HG03196 (cell line): ENCODE data around the gene LAP3.
"Not testable (repeated sequence)": the region's sequence is repeated elsewhere in the genome, so short reads cannot be mapped to it uniquely, and the experiment has no call there.

Source experiments
- ATAC-seq: cut with Tn5 transposase; IDR thresholded peaks from one replicate; pipeline ENCODE4 v1.9.1; 2021; ENCODE audit not compliant: unreplicated experiment

The LAP3 gene

DNA sequence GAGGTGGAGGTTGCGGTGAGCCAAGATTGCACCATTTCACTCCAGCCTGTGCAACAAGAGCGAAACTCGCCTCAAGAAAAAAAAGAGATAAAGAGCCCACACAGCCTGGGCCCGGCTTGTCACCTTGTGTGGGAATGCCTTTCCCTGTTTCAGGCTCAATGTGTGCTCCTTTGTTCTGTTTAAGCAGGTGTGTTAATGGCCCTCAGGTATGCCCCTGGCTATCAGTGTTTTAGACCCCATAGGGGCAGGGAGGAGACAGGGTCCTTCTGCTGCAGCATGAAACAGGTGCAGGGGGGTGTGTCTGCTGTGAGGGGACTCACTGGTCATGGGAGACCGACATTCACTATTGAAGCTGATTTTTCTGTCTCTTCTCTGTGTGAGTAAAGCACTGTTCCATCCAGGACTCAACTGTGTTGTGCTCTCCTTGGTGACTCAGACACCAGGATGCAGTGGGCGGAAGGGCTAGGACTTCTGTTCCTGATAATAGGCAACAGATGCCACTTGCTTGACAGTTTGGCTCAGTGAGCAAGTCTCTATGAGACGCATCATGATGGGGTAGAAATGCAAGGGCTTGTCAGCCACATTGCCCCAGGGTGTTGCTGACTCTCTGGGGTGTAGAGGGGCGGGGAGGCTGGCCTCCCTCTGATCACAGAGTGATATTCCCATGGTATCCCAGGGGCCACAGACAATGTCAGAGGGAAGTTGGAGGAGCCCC is 15.6 kb upstream of the LAP3 start:
- no peak for ATAC-seq

DNA sequence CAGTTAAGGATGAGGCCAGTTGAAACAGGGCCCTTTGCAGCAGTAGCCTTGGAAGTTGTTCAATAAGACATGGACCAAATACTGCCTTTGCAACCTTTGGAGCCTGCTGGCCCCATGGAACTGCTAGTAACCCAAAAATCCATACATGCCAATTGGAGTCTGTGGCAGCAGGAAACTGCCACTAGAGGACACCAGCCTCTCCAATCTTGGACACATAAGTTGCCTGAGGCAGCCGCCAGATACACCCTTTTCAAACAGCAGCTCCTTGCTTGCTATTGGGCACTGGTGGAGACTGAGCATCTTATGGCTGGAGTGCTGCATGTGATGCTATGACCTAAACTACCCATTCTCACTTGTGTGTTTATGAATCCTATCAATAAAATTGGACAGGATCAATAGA is 14.8 kb upstream of the LAP3 start:
- no peak for ATAC-seq

DNA sequence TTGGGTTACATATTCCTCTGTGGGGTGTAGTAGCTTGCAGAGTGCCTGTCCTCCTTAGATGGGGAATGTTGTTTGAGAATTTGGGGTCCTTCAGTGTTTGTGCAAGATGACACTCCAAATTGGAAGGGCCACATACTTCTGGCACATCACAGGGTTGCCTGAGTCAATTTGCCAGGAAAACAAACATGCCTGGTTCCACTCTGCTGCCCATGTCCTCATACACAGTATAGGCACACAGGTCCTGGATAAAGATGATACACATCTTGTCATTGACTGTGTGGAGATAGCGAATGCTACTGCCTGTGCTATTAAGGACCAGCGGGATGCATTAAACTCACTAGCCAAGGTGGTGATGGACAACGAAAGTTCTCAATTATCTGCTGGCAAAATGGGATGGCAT is 11.2 kb upstream of the LAP3 start:
- no peak for ATAC-seq

DNA sequence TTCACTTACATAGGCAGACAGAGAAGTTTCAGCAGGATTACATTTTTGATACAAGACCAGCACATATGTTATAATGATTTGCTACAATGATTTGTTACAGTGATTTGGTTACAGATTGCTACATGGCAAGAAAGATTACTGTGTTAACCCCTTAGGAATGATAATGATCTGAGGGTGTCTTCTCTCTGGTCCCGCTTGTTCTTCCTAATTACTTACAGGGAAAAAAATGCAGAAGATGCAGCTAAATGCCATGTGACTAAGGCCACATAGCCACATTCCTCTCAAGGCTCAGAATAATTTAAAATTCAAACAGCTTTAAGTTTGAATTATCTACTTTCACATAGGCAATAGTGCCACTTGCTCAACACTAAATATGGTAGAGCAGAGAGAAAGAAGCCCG is 9.7 kb upstream of the LAP3 start:
- ATAC-seq, result no peak

DNA sequence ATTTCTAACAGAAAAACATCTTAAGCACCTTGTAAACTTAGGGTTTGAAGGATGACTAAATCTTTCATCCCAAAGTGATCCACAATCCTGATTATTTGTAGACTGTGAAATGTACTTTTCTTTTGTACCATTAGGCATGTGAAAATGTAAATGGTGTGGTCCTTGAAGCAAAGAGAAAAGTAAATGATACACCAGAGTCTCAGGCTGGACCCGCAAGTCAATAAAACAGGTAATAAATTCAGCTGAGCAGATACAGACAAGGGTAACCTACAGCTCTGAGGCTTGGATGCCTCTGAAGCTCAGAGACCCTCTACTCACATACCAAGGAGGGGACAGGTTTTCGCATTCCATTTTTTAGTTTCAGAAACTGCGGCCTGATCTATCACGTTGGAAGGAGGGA is 2.8 kb upstream of the LAP3 start:
- no peak for ATAC-seq

DNA sequence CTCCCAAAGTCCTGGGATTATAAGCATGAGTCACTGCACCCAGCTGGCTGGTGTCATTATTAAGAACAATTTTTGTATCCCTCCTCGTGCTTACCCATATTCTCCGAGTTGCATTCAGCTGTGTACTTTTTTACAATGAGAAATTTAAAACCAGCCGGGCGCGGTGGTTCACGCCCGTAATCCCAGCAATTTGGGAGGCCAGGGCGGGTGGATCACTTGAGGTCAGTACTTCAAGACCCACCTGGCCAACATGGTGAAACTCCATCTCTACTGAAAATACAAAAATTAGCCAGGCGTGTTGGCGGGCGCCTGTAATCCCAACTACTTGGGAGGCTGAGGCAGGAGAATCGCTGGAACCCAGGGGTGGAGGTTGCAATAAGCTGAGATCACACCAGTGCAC is 1.8 kb upstream of the LAP3 start:
- ATAC-seq, result not testable (repeated sequence)

DNA sequence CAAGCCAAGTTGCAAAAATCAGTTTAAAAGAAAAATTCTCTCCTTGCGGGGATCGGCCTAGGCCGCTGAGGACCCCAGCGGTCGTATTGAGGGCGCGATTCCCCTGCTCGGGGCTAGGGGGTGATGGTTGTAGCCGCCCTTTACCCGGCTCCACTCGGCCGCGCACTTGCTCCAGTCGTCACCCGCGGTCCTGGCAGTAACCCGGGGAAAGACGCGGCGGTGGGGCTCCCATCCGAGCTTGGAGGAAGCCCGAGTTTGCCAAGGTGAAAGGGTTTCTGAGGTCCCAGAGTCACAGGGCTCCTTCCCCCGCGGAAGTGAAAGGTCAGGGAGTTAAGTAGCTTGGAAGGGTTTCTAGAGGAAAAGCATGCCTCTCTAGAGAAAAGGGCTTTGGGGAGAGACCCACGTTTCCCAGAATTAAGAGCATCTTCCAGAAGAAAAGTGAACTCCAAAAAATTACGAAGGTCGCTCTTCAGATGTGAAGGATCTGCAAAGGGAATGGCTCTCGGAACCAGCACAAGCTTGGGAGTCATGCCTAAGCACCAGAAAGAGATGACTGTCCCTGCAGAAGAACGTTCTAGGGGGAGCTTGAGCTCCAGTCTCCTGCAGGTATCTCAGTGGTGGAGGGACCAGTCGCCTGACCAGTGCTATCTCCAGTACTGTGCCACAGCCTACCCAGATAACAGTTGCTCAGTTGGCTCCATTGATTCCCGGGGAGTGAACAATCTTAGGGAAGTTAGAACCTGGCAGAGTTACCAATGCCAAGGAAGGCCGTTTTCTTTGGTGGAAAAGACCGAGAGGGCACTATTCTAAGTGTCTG is 875 bp downstream of the LAP3 start:
- ATAC-seq, result peak; percentile 5

DNA sequence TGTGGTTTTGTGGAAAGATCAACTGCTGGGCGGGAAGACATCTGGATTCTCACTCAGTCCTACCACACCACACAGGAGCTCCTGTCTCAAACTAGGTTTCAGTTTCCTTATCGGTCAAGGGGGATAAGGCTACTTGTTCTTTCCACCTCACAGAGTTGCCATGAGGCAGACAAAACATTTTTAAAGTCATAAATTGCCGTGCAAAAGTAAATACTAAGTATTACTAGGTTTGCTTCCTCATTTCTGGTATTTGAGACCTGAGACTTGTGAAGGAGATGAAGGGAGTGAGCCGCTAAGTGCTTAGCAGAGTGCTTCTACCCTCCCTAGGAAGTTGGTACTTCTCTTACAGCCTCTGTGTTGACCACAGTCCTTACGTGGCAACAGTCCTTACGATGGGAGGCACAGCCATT is 1.5 kb downstream of the LAP3 start:
- ATAC-seq, result peak; percentile 35

DNA sequence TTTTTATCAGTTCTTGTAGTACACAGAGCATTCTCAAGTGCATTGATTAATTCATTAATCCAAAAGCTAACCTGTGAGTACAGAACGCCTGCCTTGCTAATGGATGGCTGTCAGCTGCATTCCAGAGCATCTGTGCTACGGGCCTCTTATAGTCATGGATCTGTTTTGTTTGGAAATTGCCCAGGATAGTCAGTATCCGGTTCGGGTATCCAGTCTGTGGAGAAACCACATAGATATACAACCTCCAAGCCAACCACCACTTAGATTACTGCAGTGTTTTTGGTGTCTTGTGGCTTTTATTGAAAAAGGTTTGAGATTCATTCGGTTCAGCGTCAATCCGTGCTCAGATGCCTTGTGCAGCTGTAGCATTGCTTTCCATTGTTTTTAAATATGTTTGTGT is 4.0 kb downstream of the LAP3 start:
- no peak for ATAC-seq

DNA sequence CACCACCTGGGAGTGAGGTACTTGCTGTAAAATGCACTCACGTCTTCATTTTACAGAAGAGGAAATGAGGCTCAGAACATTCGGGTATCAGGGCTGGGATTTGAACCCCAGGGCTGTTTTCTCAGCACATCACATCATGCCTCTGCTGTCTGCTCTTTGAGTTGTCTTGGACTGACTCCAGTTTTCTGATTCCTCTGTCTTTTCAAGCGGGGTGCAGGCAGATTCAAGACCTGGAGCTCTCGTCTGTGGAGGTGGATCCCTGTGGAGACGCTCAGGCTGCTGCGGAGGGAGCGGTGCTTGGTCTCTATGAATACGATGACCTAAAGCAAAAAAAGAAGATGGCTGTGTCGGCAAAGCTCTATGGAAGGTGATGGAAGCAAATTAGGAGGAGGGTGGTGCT is 6.3 kb downstream of the LAP3 start:
- ATAC-seq, result no peak

DNA sequence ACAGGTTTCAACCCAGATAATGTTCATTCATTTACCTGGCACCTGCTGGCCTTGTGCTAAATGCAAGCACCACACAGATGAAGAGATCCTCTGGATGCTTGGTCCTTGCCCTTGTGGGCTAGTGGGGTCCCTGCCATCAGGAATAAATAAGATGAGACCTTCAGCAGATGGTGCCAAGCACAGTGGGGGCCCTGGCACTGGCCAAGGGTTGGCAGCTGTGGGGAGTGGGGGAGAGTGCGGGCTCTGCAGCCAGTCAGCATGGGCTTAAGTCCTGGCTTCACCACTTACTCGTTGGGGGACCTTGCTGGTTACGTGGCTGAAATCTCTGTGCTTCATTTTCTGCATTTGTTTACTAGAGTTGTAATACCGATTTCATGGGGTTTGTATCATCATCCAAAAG is 6.9 kb downstream of the LAP3 start:
- ATAC-seq, result no peak

DNA sequence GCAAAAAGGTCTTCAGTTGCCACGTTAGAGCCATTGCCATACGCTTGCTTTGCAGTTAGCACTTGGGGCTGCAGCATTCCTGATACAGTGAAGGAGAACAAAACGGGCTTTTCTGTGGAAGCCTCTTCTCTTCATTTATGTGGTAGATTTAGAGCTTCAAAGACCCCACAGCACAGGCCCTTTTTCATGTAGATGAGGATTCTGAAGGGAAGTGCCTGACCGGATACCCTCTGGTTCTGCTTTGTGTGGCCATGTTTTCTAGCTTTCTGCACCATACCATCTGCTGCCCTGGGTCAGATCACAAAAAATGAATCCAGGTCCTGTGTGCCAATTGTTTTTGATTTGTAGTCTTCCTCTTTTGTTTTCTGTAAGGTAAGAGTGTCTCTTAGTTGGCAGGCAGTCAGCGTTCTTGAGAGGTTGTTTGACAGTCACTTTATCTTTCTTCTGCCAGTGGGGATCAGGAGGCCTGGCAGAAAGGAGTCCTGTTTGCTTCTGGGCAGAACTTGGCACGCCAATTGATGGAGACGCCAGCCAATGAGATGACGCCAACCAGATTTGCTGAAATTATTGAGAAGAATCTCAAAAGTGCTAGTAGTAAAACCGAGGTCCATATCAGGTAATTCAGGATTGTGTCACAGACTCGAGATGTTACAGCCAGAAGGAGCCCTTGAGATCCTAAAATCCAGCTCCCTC is 7.7 kb downstream of the LAP3 start:
- ATAC-seq, result no peak

DNA sequence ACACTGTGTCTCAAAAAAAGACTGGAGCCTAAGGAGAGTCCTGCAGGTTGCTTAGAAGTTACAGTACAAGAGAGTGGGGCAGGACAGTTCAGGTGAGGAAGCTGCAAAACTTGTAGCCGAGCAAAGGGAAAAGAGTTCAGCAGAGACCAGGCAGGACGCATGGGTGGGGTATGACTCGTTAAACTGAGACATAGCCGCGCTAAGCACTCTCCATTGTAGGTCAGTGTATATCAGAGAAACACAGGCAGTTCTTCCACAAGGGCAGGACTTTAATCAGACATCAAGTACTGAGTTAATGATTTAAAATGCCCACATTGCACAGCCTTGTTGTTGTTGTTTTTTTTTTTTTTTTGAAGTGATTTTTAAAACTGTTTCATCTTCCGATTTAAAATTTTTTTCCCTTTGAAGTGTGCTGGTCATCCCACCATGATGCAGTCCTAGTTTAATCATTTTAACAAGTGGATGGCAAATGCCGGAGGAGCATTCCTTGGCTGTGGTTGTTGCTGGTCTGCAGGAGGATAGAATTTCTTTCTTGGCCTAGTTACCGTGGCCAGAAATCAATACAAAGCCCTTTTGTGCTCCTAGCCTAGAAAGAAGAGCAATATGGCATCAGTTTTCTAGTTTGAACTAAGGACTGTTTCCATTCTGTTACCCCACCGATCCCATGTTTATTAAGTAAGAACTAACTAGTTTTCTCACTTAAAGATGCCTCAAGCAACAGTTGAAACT is 10.3 kb downstream of the LAP3 start:
- ATAC-seq, result no peak

DNA sequence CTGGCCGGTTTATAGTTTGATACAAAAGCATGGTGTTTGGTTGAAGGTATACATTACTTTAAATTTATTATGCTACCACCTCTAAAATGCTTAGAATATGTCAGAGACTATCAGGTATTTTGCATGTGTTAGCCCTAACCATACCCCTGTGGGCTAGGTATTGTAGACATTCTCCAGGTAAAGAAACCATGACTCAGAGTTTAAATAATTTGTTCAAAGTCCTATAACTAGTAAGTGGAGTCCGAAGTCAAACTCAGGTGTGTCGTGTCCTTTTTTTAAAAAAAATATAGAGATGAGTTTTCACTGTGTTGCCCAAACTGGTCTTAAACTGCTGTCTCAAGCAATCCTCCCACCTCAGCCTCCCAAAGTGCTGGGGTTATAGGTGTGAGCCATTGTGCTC is 12.4 kb downstream of the LAP3 start:
- ATAC-seq, result no peak

DNA sequence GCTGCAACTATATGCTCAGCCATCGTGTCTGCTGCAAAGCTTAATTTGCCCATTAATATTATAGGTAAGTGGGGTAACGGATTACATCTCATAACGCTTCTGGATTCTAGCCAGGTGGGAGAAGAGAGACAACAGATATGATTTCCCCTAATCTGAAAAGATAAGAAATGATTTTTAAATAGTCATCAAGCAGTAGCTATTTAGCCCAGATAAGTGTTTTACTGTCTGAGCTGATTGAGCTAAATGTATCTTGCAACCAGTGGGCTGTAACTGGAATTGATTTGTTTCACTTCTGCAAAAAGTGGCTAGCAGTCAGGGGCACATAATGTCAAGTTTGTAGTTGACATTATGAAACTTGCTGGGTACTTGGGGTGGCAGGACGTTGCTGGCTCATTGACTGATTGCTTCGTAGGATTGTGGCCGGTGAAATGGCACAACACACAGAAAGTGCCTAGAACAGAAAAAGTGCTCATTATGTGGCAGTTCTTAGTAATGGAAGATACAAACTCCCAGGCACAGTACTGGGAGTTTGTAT is 18.5 kb downstream of the LAP3 start:
- peak; percentile 85 for ATAC-seq

DNA sequence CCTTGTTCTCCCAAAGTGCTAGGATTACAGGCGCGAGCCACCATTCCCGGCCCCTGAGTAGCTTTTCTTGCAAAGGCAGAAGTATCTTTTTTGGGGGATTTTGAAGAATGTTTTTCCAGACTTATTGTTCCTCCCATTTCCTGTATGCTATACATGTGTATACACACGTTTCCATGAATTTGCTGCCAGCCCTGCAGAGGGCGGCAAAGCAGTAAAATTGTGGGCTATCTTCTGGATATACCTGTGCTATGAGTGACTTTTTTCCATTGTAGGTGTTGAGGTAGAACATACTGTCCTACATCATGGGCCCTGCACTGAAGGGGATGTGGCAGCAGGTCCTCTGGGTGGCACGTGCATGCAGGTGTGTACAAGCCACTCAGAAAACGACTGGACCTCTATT is 20.5 kb downstream of the LAP3 start:
- ATAC-seq, result no peak

DNA sequence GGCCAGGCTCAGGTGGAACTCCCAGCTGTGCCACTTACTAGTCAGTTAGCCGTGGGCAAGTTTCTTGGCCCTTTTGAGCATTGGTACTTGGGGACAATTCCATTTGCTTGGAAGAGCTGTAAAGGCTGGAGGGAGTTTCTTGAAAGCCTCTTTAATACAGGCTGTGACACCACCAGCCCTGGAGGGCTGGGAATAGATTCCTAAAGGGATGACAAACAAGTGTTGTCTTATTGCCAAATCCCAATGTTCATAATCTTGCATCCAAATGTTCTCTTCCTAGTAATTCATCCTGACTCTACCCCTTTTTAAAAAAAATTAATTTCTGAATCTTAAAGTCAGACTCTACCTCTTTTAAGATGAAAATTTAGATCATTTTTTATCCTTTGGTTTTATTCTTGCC is 22.8 kb downstream of the LAP3 start:
- ATAC-seq, result no peak

DNA sequence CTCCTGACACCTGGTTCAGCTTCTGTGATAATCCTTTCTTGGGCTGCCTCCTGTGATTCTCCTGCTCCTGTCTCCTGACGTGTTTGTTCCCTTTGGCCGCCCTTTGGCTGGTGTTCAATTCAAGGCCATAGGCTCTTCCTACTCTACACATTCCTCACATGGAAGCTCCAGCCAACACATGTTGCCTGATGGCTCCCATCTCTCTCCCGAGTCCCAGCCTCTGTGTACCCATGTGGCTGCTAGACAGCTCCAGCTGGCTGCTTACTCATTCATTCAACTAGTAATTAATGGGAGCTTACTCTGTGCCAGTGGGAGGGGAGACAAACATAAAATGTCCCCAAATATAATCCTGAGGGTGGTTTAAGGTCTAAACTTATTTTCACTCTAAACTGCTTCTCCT is 28.2 kb downstream of the LAP3 start:
- ATAC-seq, result no peak

DNA sequence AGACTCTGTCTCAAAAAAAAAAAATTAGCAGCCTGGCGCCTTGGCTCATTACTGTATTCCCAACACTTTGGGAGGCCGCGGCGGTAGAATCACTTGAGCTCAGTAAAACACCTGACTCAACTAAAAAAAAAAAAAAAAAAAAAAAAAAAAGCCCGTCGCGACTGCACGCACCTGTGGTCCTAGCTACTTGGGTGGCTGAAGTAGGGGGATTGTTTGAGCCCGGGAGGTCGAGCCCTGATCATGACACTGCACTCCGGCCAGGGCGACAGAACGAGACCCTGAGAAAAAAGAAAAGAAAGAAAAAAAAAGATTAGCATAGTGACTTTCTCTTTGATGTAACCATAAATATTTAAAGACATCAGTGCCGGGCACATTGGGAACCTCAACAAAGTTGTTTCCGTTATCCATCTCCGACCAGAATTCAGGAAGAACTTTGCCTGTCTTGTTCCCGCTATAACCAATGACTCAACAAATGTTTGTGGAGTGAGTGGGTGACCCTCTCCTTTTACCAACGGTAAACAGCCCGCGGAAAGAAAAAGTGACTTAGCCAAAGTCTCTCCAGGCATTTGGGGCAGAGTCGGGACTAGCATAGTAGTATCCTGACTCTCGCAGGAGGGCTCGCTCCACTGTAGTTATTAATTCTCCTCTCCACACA is 36.9 kb downstream of the LAP3 start:
- ATAC-seq, result peak; percentile 50

DNA sequence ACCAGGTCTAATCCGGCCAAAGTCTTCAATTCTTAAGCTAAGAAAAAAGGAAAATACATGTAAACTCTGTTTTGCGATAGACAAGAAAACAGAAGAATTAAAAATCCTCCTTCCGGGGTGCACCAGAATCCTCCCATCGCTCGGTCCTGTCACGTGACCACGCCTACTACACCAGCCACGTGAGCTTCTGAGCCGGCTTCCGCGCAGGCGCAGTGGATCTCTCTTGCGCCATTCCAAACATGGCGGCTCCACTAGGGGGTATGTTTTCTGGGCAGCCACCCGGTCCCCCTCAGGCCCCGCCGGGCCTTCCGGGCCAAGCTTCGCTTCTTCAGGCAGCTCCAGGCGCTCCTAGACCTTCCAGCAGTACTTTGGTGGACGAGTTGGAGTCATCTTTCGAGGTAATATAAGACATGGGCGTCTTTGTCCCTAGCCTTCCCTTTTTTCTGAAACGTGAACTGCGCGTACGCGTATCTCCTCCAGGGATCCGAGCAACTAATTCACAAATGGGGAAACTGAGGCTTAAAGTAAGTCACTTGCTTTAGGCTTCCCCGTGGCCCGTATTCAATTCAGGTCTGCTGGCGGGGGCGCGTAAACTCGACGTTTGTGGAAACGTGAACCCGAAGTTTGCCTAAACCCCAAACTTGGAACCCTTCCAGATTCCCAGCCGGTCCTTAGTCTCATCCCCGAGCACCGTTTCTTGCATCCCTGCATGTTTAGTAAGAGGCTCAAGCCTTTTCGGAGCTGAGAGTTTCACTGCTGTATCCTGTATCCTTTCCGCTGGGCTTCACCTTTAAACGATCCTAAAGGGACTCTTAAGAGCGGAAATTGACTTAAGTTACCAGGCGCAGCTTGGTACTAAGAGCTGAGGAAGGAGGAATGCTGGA is 37.7 kb downstream of the LAP3 start, which contains the start of gene MED28:
MED28 (plus strand) TSS at position 226 of the 884 bp plus-strand sequence; CDS start at position 240, 14 bp downstream.
- ATAC-seq, result peak; percentile 96
